COLO829 (cell line): ENCODE data around the gene BRAT1.

Experiments used
- DNase-seq: peaks from one replicate; pipeline ENCODE4 v3.0.0; 2012; ENCODE audit warnings: low spot score

The BRAT1 gene

GRCh38 chr7:2510130-2510776 lies 45.1 kb downstream of the BRAT1 start:
- no peak for DNase-seq

GRCh38 chr7:2509298-2509906 lies 45.9 kb downstream of the BRAT1 start:
- no peak for DNase-seq

DNA sequence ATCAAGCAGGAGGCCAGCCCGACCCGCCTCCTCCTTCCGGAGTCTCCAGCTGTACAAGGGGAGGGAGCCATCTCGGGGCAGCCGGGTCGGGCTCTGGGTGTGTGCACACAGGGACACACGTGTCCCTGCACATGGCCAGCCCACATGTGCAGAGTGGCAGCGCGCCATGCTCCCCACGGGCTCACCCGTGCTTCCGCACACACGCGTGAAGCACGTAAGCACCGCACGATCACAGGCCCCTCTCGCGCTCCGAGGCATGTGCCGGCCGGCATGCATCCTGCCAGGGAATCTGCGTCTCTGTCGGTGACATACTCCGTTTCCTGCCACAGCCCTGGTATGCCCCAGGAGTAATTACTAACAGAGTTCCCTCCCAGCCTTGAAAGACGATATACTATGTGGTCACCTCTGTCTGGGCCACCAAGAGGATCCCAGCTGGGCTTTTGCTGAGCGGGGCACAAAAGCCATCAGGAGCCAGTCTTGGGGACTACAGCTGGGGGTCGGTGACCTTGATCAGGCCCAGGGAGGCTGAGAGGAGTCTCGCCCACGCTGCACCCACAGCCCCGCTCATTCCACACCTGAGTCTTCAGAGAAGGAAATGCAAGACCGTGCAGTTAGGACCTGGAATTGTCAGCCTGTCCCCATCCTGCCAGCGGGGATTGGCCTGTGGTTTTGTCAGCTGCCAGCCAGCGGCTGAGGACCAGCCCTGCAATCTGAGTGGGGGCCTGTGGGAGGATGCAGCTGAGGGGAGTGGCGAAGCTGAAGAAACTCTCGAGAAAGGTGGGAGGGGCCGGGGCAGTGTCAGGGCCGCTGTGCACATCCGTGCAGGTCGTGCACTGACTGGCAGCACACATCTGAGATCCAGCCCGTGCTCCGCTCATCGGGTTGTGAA lies 46.8 kb downstream of the BRAT1 start:
- no peak for DNase-seq

DNA sequence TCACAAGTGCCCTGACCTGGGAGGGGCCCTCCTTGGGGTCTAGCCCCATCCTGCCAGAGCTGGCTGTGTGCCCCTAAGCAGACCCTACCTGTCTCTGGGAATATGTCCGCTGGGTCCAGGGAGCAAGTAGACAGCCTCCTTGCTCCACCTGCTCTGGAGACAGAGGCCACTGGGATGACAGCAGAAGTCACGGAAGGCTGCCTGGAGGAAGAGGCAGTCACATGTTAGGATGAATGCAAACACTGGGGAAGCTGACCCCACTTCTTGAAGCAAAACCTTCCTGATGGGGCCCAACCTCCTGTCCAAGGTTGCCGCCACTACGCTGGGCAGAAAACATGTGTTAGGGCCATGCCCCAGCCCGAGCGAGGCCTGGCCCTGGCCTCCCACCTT lies 47.4 kb downstream of the BRAT1 start:
- DNase-seq: no peak

DNA sequence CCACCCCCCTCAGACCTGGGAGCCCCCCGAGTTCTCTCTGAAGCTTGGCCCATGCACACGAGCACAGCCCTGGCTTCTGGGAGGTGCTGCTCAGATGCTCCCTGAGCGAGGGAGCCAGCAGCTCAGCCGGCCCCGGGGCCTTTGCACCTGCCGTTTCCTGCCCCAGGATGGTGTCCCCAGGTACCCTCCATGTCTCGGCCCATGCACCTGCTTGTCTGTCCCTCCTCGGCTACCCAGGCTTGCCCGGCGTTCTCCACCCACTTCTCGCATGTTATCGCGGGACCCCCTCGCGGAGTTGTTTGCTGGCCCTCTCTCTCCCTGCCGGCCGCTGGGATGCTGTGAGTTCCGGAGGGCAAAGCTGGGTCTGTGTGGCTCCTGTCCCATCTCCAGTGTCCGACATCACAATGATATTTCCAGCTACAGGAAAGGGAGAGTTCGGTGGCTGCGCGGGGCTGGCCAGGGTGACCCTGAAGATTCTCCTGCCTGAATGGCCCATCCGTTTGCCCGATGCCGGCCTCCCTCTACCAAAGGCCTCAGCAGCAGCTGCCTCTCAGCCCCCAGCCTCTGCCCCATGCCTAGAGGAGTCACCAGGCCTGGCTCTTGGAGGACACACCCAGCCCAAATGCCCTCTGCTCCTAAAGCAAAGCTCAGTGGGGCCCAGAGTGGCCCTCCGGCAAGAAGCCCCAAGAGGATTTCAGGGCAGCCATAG lies 48.0 kb downstream of the BRAT1 start:
- DNase-seq: no peak

DNA sequence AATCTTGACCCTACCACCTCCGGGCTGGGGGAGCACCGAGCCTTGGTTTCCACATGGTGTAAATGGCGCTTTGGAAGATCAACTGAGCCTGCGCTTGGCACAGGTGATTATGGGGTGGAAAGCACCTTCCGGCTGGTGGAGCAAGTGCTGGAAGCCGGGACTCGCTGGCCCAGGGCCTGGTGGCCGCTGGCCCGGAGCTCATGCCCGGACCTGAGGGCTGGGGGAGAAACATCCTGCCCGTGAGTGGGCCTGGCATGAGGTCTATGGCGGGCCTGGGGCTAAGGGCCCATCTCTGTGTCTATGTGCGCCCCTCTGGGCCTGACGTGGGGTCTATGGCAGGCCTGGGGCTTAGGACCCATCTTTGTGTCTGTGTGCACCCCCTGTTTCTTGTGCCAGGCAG lies 49.9 kb downstream of the BRAT1 start:
- no peak for DNase-seq

GRCh38 chr7:2504889-2505375 lies 50.4 kb downstream of the BRAT1 start:
- no peak for DNase-seq

DNA sequence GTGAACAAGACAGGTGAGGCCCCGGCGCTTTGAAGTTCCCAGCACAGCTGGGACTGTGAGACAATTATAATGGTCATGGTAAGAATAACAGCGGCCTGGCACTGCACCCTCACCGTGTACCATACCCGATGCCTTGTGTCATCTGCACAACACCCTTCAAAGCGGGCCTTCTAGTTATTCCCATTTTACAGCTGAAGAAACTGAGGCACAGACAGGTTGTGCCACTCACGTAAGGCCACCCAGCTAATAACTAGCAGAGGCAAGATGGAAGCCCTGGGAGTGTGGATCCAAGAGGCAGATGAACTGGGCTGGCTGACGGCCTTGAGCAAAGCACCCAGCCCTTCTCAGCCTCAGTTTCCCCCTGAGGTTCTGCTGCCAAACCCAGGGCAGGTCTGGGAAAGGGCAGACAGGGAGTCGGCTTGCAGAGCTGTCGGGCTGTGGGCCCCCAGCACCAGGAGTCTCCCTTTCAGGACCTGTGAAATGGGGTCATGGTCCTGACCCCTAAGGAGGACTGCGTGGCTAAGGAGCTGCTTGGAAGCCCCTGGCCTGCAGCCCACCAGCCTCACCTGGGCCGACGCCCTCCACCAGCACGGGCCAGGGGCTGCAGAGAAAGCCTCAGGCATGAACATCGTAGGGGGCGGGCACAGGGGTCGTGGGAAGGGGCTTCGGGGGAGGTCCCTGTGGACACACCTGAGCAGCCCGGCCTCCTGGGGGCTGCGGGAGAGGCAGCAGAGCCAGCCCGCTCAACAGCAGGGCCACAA lies 51.0 kb downstream of the BRAT1 start:
- no peak for DNase-seq

DNA sequence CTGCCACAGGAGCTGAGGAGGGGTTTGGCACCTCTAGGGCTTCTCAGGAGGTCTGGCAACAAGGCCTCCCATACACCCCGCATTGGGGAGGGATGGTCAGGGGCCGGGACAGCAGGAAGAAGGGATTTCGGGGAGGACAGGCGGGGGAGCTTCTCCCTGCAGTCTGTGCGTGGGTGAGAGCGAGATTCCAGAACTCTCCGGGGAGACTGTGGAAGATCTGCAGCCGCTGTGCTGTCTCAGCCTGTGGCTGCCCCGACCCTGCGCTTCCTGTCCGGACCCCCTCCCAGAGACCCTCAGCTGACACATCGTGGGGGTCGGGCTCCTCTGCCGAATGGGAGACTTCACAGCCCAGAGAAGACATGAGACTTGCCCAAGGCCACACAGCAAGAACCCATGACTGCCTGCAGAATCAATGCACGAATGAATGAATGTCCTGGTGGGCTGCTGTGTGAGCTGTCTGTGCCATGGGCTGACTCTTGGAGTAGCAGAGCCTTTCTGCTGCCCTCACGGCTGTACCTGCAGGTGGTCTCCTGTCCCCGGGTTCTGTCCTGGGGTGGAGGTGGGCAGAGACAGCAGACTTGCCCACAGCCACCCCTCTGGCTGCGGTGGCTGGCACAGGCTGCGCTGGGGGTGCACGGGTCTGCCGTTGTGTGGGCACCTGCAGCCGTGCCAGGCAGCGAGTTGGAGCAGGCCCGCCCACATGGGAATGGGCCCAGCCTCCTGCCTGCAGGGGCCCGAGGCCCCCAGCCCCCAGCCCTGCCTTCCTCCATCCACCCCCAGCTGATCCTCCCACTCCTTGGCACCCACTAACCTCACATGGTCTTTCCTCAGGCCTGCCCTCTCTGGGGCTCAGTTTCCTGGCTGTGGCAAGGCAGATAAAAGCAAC lies 52.0 kb downstream of the BRAT1 start:
- DNase-seq: peak; percentile 56

DNA sequence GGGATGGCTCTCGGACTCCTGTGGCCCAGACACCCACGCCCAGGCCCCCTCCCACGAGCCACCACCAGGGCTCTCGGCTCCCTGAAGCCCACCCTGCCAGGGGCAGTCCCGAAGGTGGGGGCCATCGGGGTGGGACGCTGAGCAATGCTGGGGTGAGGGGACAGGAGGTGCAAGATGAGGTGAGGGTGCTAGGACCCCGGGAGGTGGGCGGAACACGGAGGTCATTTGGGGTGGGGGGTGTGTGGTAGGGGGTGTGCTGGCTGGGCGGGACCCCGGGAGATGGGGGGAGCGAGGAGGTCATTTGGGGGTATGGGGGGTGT lies 52.7 kb downstream of the BRAT1 start:
- no peak for DNase-seq

DNA sequence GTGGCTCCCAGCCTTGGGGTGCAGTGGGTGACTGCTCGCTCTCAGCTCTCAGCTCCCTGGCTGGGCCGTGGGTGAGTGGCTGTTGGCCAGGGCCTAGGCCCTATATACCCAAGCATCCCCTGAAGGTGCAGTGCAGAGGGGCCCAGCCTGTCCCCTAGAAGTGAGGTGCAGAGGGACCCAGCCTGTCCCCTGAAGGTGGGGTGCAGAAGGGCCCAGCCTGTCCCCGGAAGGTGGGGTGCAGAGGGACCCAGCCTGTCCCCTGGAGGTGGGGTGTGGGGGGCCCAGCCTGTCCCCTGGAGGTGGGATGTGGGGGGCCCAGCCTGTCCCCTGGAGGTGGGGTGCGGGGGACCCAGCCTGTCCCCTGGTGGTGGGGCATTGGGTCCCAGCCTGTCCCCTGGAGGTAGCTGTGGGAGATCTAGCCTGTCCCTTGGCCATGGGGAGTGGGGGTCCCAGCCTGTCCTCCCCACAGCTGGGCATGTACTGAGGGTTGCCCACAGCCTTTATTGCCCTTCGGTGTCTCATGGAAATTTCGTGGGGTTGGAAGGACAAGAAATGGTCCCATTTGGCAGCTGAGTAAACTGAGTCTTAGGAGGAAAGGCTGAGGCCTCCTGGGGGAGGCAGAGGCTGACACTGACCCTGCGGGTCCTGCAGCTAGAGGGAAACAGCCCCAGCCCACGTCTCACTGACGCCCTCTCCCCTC lies 53.2 kb downstream of the BRAT1 start:
- no peak for DNase-seq

DNA sequence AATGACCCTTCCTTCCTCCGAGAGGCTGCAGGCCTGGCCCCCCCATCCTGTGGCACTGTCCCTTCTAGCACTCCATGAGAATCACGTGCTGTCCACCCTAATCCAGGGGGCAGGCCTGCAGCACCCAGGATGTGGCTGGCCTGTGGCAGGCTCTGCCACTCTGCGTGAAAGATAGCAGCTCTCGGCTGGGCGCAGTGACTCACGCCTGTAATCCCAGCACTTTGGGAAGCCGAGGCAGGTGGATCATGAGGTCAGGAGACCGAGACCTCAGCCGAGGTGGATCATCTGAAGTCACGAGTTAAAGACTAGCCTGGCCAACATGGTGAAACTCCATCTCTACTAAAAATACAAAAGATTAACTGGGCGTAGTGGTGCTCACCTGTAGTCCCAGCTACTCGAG lies 54.6 kb downstream of the BRAT1 start:
- DNase-seq: no peak

- no peak for DNase-seq
These were observed 55.4 kb downstream of the BRAT1 start for GRCh38 chr7:2499719-2500430.

GRCh38 chr7:2499181-2499580 lies 56.1 kb downstream of the BRAT1 start:
- no peak for DNase-seq

GRCh38 chr7:2498708-2499107 lies 56.6 kb downstream of the BRAT1 start:
- no peak for DNase-seq

DNA sequence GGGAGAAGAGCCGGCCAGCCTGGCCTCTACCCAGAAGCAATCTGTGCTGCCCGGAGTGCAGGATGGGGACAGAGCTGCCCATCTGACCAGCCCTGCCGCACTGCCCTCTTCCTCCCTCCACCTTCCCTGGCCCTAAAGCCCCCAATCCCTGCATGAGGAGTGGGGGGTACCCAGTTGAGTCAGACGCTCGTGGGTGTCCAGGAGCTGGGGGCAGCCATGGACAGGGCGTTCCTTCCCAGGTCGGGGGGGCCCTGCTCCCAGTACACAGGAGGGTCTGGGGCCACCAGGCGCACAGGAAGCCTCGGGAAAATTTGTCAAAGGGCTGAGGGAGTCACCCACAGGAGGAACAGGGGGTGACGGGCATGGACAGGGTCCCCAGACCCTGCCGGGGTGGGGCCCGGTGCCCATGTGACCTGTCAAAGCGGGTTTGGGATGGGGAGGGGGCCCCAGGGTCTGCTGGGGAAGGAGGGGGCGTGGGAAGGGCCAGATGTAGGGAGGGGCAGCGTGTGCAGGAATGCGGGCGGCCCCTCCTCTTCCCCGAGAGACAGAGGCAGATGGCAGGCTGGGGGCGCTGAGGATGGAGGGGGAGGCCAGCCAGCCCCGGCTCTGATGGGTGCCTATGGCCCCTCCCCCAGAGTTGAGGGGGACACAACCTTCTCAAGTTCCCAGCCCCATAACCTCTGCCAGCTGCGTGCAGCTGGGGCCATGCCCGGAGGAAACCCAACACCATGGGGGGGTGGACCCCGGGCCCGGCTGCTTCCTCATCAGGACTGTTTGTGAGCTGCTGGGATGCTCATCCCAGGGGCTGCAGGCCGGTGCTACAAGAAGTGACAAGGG lies 57.6 kb downstream of the BRAT1 start:
- no peak for DNase-seq

GRCh38 chr7:2497065-2497464 lies 58.3 kb downstream of the BRAT1 start:
- DNase-seq: no peak

DNA sequence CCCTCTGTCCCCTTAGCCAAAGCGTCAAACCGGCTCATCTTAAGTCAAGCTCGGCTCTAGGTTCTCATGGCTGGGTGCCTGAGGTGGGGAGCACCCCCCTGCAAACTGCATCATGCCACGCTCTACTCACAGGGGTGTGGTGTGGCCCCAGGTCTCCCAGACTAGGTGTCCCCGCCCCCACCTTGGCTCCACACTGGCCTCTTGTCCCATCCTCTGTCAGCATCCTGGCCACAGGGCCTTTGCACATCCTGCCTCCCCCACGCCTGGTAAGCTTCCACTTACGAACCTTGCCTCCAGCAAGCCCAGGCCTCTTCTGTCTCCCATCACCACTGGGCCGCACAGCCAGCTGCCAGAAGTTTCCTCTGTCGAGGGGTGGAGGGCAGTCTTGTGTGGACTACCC lies 58.9 kb downstream of the BRAT1 start:
- DNase-seq: no peak
